Renal cortex interstitium (tissue), 3 donors: ENCODE data around the gene DEFB126. TPM values are rescaled to one million over a fixed set of nuclear protein-coding genes. Genes with fewer than 3 reads are reported as not detected.

Experiments used
- polyA plus RNA-seq, 3 donors: library from polyadenylated mRNA; unstranded; fragments of 120-200 nt; gene quantifications; one replicate each; pipeline ENCODE4 v1.2.1, GENCODE V29; 2013; ENCODE audit not compliant: insufficient read length in 3 of 3

DEFB126 gene
- polyA plus RNA-seq, 3 donors = not detected

Other genes with a start within 250 kb of the DEFB126 start
- not detected for gene DEFB125, start 54.9 kb upstream of the DEFB126 start, polyA plus RNA-seq
- not detected for gene DEFB127, start 14.9 kb downstream of the DEFB126 start, polyA plus RNA-seq
- gene DEFB128, start 47.1 kb downstream of the DEFB126 start, polyA plus RNA-seq = not detected
- not detected for gene DEFB129, start 84.7 kb downstream of the DEFB126 start, polyA plus RNA-seq
- gene DEFB132, start 115.1 kb downstream of the DEFB126 start, polyA plus RNA-seq = not detected
- 10 to 100 TPM; 36.9 to 45.0 (median 41.6) TPM for gene C20orf96, start 148.2 kb downstream of the DEFB126 start, polyA plus RNA-seq
- gene ZCCHC3, start 155.0 kb downstream of the DEFB126 start, polyA plus RNA-seq = 10 to 100 TPM; 41.0 to 57.2 (median 48.6) TPM
- gene SOX12, start 183.0 kb downstream of the DEFB126 start, polyA plus RNA-seq = 10 to 100 TPM; 27.8 to 43.5 (median 35.2) TPM
- 10 to 100 TPM; 46.1 to 53.6 (median 51.9) TPM for gene NRSN2, start 204.5 kb downstream of the DEFB126 start, polyA plus RNA-seq
- 1 to 10 TPM; 3.0 to 4.2 (median 4.1) TPM for gene TRIB3, start 238.2 kb downstream of the DEFB126 start, polyA plus RNA-seq